Type B pancreatic cell (in vitro differentiated cells): Measurements from ENCODE around the gene SCP2. TPM values are rescaled to one million over a fixed set of nuclear protein-coding genes. Genes with fewer than 3 reads are reported as not detected.

Source experiments
- DNase-seq: peaks from one replicate; pipeline ENCODE4 v3.0.0; 2021; ENCODE audit warnings: mixed read lengths; ENCODE audit not compliant: unreplicated experiment; ENCODE audit errors: extremely low spot score
- H3K27ac Mint-ChIP-seq: 2 replicates; pipeline ENCODE4 v1.8.0; 2021; ENCODE audit warnings: mild to moderate bottlenecking, mixed read lengths
- H3K27me3 Mint-ChIP-seq: 2 replicates; pipeline ENCODE4 v1.8.0; 2021; ENCODE audit warnings: mixed read lengths
- H3K36me3 Mint-ChIP-seq: 2 replicates; pipeline ENCODE4 v1.8.0; 2021; ENCODE audit warnings: mixed read lengths
- H3K4me1 Mint-ChIP-seq: one replicate; pipeline ENCODE4 v1.8.0; 2021; ENCODE audit warnings: mixed read lengths; ENCODE audit not compliant: unreplicated experiment
- H3K4me3 Mint-ChIP-seq: 2 replicates; pipeline ENCODE4 v1.8.0; 2021; ENCODE audit warnings: mild to moderate bottlenecking, mixed read lengths
- H3K9me3 Mint-ChIP-seq: 2 replicates; pipeline ENCODE4 v1.8.0; 2021; ENCODE audit warnings: mixed read lengths
- CTCF ChIP-seq: fragments of 200-600 bp; sonication (generic); conservative IDR thresholded peaks from 2 replicates; pipeline ENCODE4 v1.5.0; 2021; ENCODE audit warnings: antibody characterized with exemption, mild to moderate bottlenecking
- long read RNA-seq: library from polyadenylated mRNA; unstranded; transcript quantifications from one replicate; pipeline ENCODE4 v2.0.0, GENCODE V29; 2020
- total RNA-seq: library from RNA; stranded (reverse); gene quantifications from 2 replicates; pipeline ENCODE4 v1.2.1, GENCODE V29; 2021; ENCODE audit warnings: low replicate concordance

Gene SCP2
- total RNA-seq, result 108 and 121 TPM in 2 replicates
- long read RNA-seq, transcript SCP2-207 (5 exons, 894 nt), result major isoform, 439 of 737 reads
- long read RNA-seq, transcript SCP2-203 (16 exons, 2,811 nt), result minor isoform, 220 of 737 reads
- long read RNA-seq, transcript SCP2-205 (4 exons, 1,298 nt), result minor isoform, 23 of 737 reads
- long read RNA-seq, transcript SCP2-201 (15 exons, 1,889 nt), result minor isoform, 5 of 737 reads
- long read RNA-seq, partial matches to known transcripts, result 25 of 737 reads
- long read RNA-seq, other reads (novel, unspliced or antisense), result 21 of 737 reads

- Mint-ChIP-seq H3K27me3 (peaks cover 17% of the 10 kb centered on the region), H3K36me3 (no peaks in the 10 kb centered on the region)
Measured at GRCh38 chr1:52927212-52928014, at the start of gene SCP2. SCP2 (plus strand) TSS chr1:52927276; CDS start chr1:52927397, 121 bp downstream.

GRCh38 chr1:52877554-52877953 is 49.5 kb upstream of the SCP2 start:
- no peaks in the 10 kb centered on the region for H3K27me3 Mint-ChIP-seq
- TF ChIP-seq CTCF, result no peak
- H3K4me1 Mint-ChIP-seq, result no peaks in the 10 kb centered on the region
- no peak overlapping the region for H3K4me3 Mint-ChIP-seq
- DNase-seq, result no peak
- no peaks in the 10 kb centered on the region for H3K9me3 Mint-ChIP-seq
- no peak overlapping the region for H3K27ac Mint-ChIP-seq
- no peaks in the 10 kb centered on the region for H3K36me3 Mint-ChIP-seq

More at GRCh38 chr1:52927212-52928014, at the start of gene SCP2:
- peak within 1 kb of the TSS; percentile 72 for H3K27ac Mint-ChIP-seq
- peaks cover 11% of the 10 kb centered on the region for H3K4me1 Mint-ChIP-seq
- no peaks in the 10 kb centered on the region for H3K9me3 Mint-ChIP-seq
- H3K4me3 Mint-ChIP-seq, result peak within 1 kb of the TSS; percentile 93
- TF ChIP-seq CTCF, result no peak
- peak; percentile 83 for DNase-seq

- Mint-ChIP-seq H3K27me3 (no peaks in the 10 kb centered on the region), H3K9me3 (no peaks in the 10 kb centered on the region), H3K36me3 (no peaks in the 10 kb centered on the region), H3K4me3 (no peak overlapping the region), H3K27ac (no peak overlapping the region), H3K4me1 (no peaks in the 10 kb centered on the region)
- no peak for DNase-seq
- TF ChIP-seq CTCF, result no peak
Measured at GRCh38 chr1:52880206-52880605, 46.9 kb upstream of the SCP2 start.

- no peak overlapping the region for H3K27ac Mint-ChIP-seq
- TF ChIP-seq CTCF, result no peak
- no peak for DNase-seq
- H3K4me3 Mint-ChIP-seq, result no peak overlapping the region
- no peaks in the 10 kb centered on the region for H3K27me3 Mint-ChIP-seq
- no peaks in the 10 kb centered on the region for H3K4me1 Mint-ChIP-seq
- no peaks in the 10 kb centered on the region for H3K36me3 Mint-ChIP-seq
- H3K9me3 Mint-ChIP-seq, result no peaks in the 10 kb centered on the region
Measured at GRCh38 chr1:52887483-52887882, 39.6 kb upstream of the SCP2 start.

- TF ChIP-seq CTCF, result no peak
- Mint-ChIP-seq H3K27ac (no peak overlapping the region), H3K9me3 (no peaks in the 10 kb centered on the region), H3K4me1 (no peaks in the 10 kb centered on the region), H3K4me3 (no peak overlapping the region), H3K36me3 (no peaks in the 10 kb centered on the region), H3K27me3 (no peaks in the 10 kb centered on the region)
- DNase-seq, result no peak
Measured at GRCh38 chr1:52892424-52893215, 34.5 kb upstream of the SCP2 start.
